GM19455 (cell line): Measurements from ENCODE around the gene ILF3.
A peak's percentile ranks its signal among the peaks of the same experiment; 100 is the strongest.

Source experiments
- ATAC-seq: cut with Tn5 transposase; IDR thresholded peaks from one replicate; pipeline ENCODE4 v1.9.1; 2021; ENCODE audit not compliant: unreplicated experiment

ILF3 gene

GRCh38 chr19:10727685-10728201 is 73.6 kb downstream of the ILF3 start:
- no peak for ATAC-seq

- ATAC-seq: no peak
Measured at GRCh38 chr19:10729411-10729810, 75.3 kb downstream of the ILF3 start.

- ATAC-seq: peak; percentile 38
Measured at GRCh38 chr19:10730932-10731331, 76.8 kb downstream of the ILF3 start.

GRCh38 chr19:10735741-10736140 is 81.6 kb downstream of the ILF3 start:
- no peak for ATAC-seq

- no peak for ATAC-seq
Measured at GRCh38 chr19:10736189-10736588, 82.0 kb downstream of the ILF3 start.

- ATAC-seq: no peak
Measured at GRCh38 chr19:10736916-10737551, 82.9 kb downstream of the ILF3 start.

- no peak for ATAC-seq
Measured at GRCh38 chr19:10737722-10738121, 83.6 kb downstream of the ILF3 start.

- no peak for ATAC-seq
Measured at GRCh38 chr19:10740798-10741197, 86.7 kb downstream of the ILF3 start.
